Naive thymus-derived CD4-positive, alpha-beta T cell (primary cell): ENCODE results near the gene MYRF. TPM values are rescaled to one million over a fixed set of nuclear protein-coding genes. Genes with fewer than 3 reads are reported as not detected.
A peak's percentile ranks its signal among the peaks of the same experiment; 100 is the strongest.

ENCODE experiments used
- ATAC-seq: fragments of 150-1000 bp; cut with Tn5 transposase; 2 replicates; pipeline ENCODE4 v1.10.0; 2021; ENCODE audit warnings: mild to moderate bottlenecking, moderate library complexity
- CTCF ChIA-PET: fragments of 350-600 bp; sonication (Branson Sonifier 250); formaldehyde crosslinking; loops from one replicate; lab custom pipeline; 2021; ENCODE audit warnings: antibody characterized with exemption; lab: Charles Lee
- POLR2A ChIA-PET: fragments of 350-600 bp; sonication (Branson Sonifier 250); formaldehyde crosslinking; loops from one replicate; lab custom pipeline; 2021; ENCODE audit warnings: antibody characterized with exemption, inconsistent platforms; lab: Charles Lee
- DNase-seq, 9 donors: peaks; one replicate each; pipeline versions ENCODE4 v3.0.0 to v3.0.0-alpha.2; 2020 to 2022; ENCODE audit warnings: mixed read lengths in 1 of 9
- H3K27ac ChIP-seq: one replicate; pipeline ENCODE4 v1.7.0; 2013; ENCODE audit warnings: mild to moderate bottlenecking, low read depth, low read length, moderate library complexity
- H3K27me3 ChIP-seq, 2 donors: one replicate each; pipeline ENCODE4 v1.7.0; 2013; ENCODE audit warnings: low read length in 2 of 2, mild to moderate bottlenecking in 2 of 2, moderate library complexity in 2 of 2; ENCODE audit not compliant: control insufficient read depth in 2 of 2, insufficient read depth in 2 of 2
- H3K36me3 ChIP-seq, 3 experiments: 1 replicate in 2 of 3; 2 replicates in 1 of 3; pipeline ENCODE4 v1.7.0; 2013; ENCODE audit warnings: low read length in 3 of 3, mild to moderate bottlenecking in 3 of 3, moderate library complexity in 1 of 3; ENCODE audit not compliant: insufficient read depth in 3 of 3, control insufficient read depth in 2 of 3
- H3K4me1 ChIP-seq, 2 donors: one replicate each; pipeline ENCODE4 v1.7.0; 2013; ENCODE audit warnings: low read length in 2 of 2, mild to moderate bottlenecking in 2 of 2, moderate library complexity in 1 of 2; ENCODE audit not compliant: control insufficient read depth in 2 of 2, insufficient read depth in 2 of 2
- H3K4me3 ChIP-seq: 2 replicates; pipeline ENCODE4 v1.7.0; 2013; ENCODE audit warnings: mild to moderate bottlenecking, low read length
- H3K9me3 ChIP-seq, 3 experiments: 1 replicate in 2 of 3; 2 replicates in 1 of 3; pipeline ENCODE4 v1.7.0; 2013; ENCODE audit warnings: low read length in 3 of 3; ENCODE audit not compliant: control insufficient read depth in 2 of 3
- H3K27ac Mint-ChIP-seq, 9 donors: one replicate each; pipeline ENCODE4 v1.8.0; 2020 to 2022; ENCODE audit warnings: mixed read lengths in 9 of 9, mild to moderate bottlenecking in 8 of 9, moderate library complexity in 5 of 9, inconsistent platforms in 2 of 9
- H3K27me3 Mint-ChIP-seq, 5 donors: one replicate each; pipeline ENCODE4 v1.8.0; 2021 to 2022; ENCODE audit warnings: mixed read lengths in 5 of 5, mild to moderate bottlenecking in 1 of 5
- H3K36me3 Mint-ChIP-seq, 5 donors: one replicate each; pipeline ENCODE4 v1.8.0; 2020 to 2022; ENCODE audit warnings: mixed read lengths in 5 of 5, mild to moderate bottlenecking in 3 of 5, inconsistent platforms in 1 of 5
- H3K4me1 Mint-ChIP-seq, 7 donors: one replicate each; pipeline ENCODE4 v1.8.0; 2020 to 2022; ENCODE audit warnings: mixed read lengths in 7 of 7, mild to moderate bottlenecking in 3 of 7, inconsistent platforms in 1 of 7
- H3K4me3 Mint-ChIP-seq, 10 donors: one replicate each; pipeline ENCODE4 v1.8.0; 2020 to 2022; ENCODE audit warnings: mild to moderate bottlenecking in 10 of 10, mixed read lengths in 10 of 10, moderate library complexity in 6 of 10, inconsistent platforms in 2 of 10
- H3K9me3 Mint-ChIP-seq, 11 donors: one replicate each; pipeline ENCODE4 v1.8.0; 2020 to 2022; ENCODE audit warnings: mixed read lengths in 11 of 11, mild to moderate bottlenecking in 4 of 11, inconsistent platforms in 1 of 11, moderate library complexity in 1 of 11
- intact Hi-C, 2 donors: fragments of 100-400 bp; cut with micrococcal nuclease; formaldehyde crosslinking; loops; one replicate each; pipeline ENCODE4 v1.15.1; 2023
- polyA plus RNA-seq, 2 donors: library from polyadenylated mRNA; unstranded; fragments of 300-500 nt; fragmentation: Illumina TruSeq; gene quantifications; one replicate each; pipeline ENCODE4 v1.2.3, GENCODE V29; 2021
- total RNA-seq, 6 experiments: library from RNA in 5 of 6; stranded (reverse) in 5 of 6; gene quantifications; 1 replicate in 5 of 6; 2 replicates in 1 of 6; pipeline ENCODE4 v1.2.3 and lab custom pipeline; 2021 to 2026

The MYRF gene
- total and polyA plus RNA-seq, 7 experiments from 2014 or later = 0.19 to 1.5 (median 0.36) TPM; not detected in 1

DNA sequence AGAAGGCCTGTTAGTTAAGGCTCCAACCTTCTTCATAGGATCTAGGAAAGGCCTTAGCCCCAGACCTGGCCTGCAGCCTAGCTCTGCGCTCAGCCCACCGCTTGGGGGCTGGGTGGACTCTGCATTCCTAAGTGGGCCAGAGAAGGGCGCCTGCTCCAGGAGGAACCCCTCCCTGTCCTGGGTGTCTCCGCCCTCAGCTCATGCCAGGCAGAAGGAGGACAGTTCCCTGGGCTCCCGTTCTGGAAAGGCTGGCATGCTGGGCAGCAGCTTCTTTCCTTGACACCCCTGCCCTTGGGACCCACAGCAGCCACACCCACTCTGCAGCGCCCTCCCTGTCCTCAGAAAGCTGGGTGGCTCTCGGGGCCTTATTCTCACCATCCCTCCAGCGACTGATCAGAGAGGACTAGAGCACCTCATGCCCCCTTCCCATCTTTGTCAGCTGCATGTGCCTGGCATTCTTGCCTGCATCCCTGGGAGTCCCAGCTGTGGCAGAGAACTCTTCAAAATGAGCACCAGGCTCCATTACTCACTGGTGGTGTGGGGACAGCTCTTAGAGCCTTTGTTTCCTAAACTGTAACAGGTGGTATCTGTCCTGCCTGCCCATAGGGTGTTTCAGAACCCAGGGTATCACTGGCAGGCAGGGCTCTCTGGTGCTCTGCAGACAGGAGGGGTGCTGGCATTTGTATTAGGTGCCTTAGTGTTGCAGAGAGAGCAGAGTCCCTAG, 20.3 kb upstream of the MYRF start:
- peaks cover 5 to 8% (median 5%) of the 10 kb centered on the region in 7 donors for H3K4me1 Mint-ChIP-seq
- ATAC-seq (no peak), DNase-seq (no peak)
- Histone ChIP-seq H3K36me3 (no peaks in the 10 kb centered on the region), H3K27me3 (no peaks in the 10 kb centered on the region), H3K9me3 (no peaks in the 10 kb centered on the region), H3K4me3 (no peak overlapping the region), H3K4me1 (no peaks in the 10 kb centered on the region), H3K27ac (no peak overlapping the region)
- H3K9me3 Mint-ChIP-seq = no peaks in the 10 kb centered on the region
- peak overlapping the region in 1 of 9 donors; percentile 31 for H3K27ac Mint-ChIP-seq
- no peak overlapping the region for H3K4me3 Mint-ChIP-seq
- POLR2A ChIA-PET = no interaction called here
- intact Hi-C loops = no loop called here
- H3K27me3 Mint-ChIP-seq = peaks cover 0 to 4% (median 0%) of the 10 kb centered on the region in 5 donors
- CTCF ChIA-PET = interaction anchor here (0.6 to 1.5 kb wide), 4 partner anchors 9 to 65 kb away, joined by 3 to 7 read pairs (median 4); no protein-coding TSS in a partner anchor
- H3K36me3 Mint-ChIP-seq = no peaks in the 10 kb centered on the region

GRCh38 chr11:61732705-61733104, 19.7 kb upstream of the MYRF start:
- CTCF ChIA-PET = interaction anchor here (0.8 to 1.6 kb wide), 13 partner anchors 8 to 376 kb away, joined by 3 to 22 read pairs (median 5); partner anchors contain the start of gene DAGLA
- no peak for DNase-seq
- Mint-ChIP-seq H3K4me3 (no peak overlapping the region), H3K4me1 (peaks cover 5 to 8% (median 5%) of the 10 kb centered on the region in 7 donors), H3K27me3 (peaks cover 0 to 4% (median 0%) of the 10 kb centered on the region in 5 donors), H3K27ac (no peak overlapping the region), H3K9me3 (no peaks in the 10 kb centered on the region), H3K36me3 (no peaks in the 10 kb centered on the region)
- Histone ChIP-seq H3K9me3 (no peaks in the 10 kb centered on the region), H3K27me3 (no peaks in the 10 kb centered on the region), H3K4me1 (no peaks in the 10 kb centered on the region), H3K36me3 (no peaks in the 10 kb centered on the region), H3K27ac (no peak overlapping the region), H3K4me3 (no peak overlapping the region)
- POLR2A ChIA-PET = interaction anchor here (0.5 kb wide), 1 partner anchor 261 kb away, joined by 5 read pairs; no protein-coding TSS in a partner anchor
- ATAC-seq = no peak
- intact Hi-C loops = loop anchor here (1.0 kb wide), 4 partner anchors 36 to 94 kb away; partner anchors contain the start of gene DAGLA (in 2 of the 2)

DNA sequence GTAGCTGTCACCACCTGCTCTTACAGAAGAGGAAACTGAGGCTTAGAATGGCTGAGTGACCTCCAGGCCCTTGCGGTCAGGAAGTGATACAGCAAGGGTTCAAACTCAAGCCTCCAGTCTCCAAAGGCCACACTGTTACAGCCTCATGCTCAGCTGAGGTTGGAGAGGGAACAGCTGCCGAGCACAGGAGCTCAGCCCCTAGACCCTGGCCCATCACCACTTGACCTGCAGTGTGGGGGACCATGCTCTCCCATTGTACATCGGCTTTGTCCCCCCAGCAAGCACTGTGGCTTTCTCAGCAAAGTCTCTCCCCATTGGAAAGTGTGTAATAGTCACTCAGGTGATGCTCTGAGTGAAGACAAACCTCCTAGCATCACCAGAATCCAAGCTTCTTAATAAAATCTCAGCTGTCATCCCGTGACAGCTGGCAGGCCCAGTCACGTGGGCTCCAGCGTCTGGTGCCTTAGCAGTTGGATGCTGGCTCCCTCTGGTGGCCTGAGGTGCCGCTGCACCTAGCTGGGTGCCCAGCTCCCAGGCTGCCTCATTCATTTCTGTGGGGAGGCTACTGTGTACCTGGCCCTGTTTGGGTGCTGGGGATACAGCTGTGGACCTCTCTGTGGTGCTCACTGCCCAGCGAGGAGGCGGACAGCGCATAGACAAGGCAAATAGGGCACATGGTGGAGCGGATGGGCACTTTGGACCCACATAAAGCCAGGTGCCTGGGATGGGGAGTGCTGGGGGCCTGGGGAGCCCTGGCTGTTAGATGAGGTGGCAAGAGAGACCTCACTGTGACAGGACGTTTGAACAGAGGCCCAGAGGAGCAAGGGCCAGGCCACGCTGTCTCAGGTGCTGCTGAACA, 19.1 kb upstream of the MYRF start:
- peak overlapping the region in 7 of 9 donors; percentile 17 to 84 (median 46) for H3K27ac Mint-ChIP-seq
- H3K27me3 Mint-ChIP-seq = peaks cover 0 to 4% (median 0%) of the 10 kb centered on the region in 5 donors

DNA sequence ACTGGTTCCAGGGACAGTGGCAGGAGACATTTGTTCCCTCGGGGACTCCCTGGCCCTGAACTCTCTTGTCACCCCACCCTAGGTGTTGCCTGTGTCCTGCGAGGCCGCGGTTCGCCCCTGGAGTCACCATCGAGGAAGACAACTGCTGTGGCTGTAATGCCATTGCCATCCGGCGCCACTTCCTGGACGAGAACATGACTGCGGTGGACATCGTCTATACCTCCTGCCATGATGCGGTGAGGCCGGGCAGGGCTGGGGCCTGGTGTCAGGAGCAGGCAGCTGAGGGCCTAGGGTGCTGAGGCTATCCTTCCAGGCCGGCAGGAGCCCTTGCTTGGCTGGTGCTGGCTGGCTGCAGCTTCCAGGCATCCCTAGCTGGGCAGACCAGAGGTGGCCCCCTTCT, 17.7 kb upstream of the MYRF start:
- Histone ChIP-seq H3K27ac (no peak overlapping the region), H3K4me1 (no peaks in the 10 kb centered on the region), H3K4me3 (no peak overlapping the region), H3K27me3 (no peaks in the 10 kb centered on the region), H3K36me3 (no peaks in the 10 kb centered on the region), H3K9me3 (no peaks in the 10 kb centered on the region)
- H3K27me3 Mint-ChIP-seq = peaks cover 0 to 4% (median 0%) of the 10 kb centered on the region in 5 donors
- intact Hi-C loops = no loop called here
- ChIA-PET POLR2A (no interaction called here), CTCF (no interaction called here)
- no peak for ATAC-seq
- DNase-seq = no peak
- peaks cover 5 to 8% (median 5%) of the 10 kb centered on the region in 7 donors for H3K4me1 Mint-ChIP-seq
- no peaks in the 10 kb centered on the region for H3K9me3 Mint-ChIP-seq
- H3K27ac Mint-ChIP-seq = no peak overlapping the region
- no peak overlapping the region for H3K4me3 Mint-ChIP-seq
- H3K36me3 Mint-ChIP-seq = no peaks in the 10 kb centered on the region

More for the DNA sequence above, 19.1 kb upstream of the MYRF start:
- peak; percentile 69 to 85 (median 80) for DNase-seq
- Mint-ChIP-seq H3K4me1 (peaks cover 5 to 8% (median 5%) of the 10 kb centered on the region in 7 donors), H3K36me3 (no peaks in the 10 kb centered on the region), H3K4me3 (no peak overlapping the region), H3K9me3 (no peaks in the 10 kb centered on the region)
- intact Hi-C loops = loop anchor here (1.0 kb wide), 4 partner anchors 37 to 95 kb away; partner anchors contain the start of gene DAGLA (in 2 of the 2)
- Histone ChIP-seq H3K36me3 (no peaks in the 10 kb centered on the region), H3K9me3 (no peaks in the 10 kb centered on the region), H3K27ac (no peak overlapping the region), H3K4me3 (no peak overlapping the region), H3K27me3 (no peaks in the 10 kb centered on the region), H3K4me1 (no peaks in the 10 kb centered on the region)
- ChIA-PET CTCF (interaction anchor here (0.8 to 1.6 kb wide), 18 partner anchors 8 to 375 kb away, joined by 3 to 22 read pairs (median 4); partner anchors contain the start of gene DAGLA), POLR2A (interaction anchor here (0.5 to 0.9 kb wide), 2 partner anchors 50 to 262 kb away, joined by 3 to 5 read pairs; no protein-coding TSS in a partner anchor)
- peak; percentile 98 for ATAC-seq

DNA sequence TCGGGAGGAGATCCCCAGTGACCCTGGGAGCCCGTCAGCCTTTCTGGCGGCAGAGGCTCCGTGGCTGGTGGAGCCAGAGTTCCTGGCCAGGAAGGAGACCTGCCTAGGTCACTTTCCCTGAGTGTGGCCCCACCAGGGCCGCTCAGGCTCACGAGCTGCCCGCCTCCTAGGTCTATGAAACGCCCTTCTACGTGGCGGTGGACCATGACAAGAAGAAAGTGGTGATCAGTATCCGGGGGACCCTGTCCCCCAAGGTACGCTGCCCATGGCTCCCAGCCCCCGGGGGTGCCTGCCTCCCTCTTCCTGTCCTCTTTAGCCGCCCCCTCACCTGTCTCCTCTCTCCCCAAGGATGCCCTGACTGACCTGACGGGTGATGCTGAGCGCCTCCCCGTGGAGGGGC, 17.0 kb upstream of the MYRF start:
- H3K36me3 ChIP-seq = no peaks in the 10 kb centered on the region
- no peak overlapping the region for H3K27ac Mint-ChIP-seq
- no peaks in the 10 kb centered on the region for H3K27me3 ChIP-seq
- no peaks in the 10 kb centered on the region for H3K36me3 Mint-ChIP-seq
- peaks cover 5 to 8% (median 5%) of the 10 kb centered on the region in 7 donors for H3K4me1 Mint-ChIP-seq
- DNase-seq (no peak), ATAC-seq (no peak)
- intact Hi-C loops = no loop called here
- H3K4me3 Mint-ChIP-seq = no peak overlapping the region
- peaks cover 0 to 4% (median 0%) of the 10 kb centered on the region in 5 donors for H3K27me3 Mint-ChIP-seq
- H3K9me3 ChIP-seq = no peaks in the 10 kb centered on the region
- CTCF ChIA-PET = interaction anchor here (1.2 to 1.6 kb wide), 2 partner anchors 52 to 59 kb away, joined by 4 read pairs; no protein-coding TSS in a partner anchor
- H3K27ac ChIP-seq = no peak overlapping the region
- POLR2A ChIA-PET = no interaction called here
- no peak overlapping the region for H3K4me3 ChIP-seq
- H3K9me3 Mint-ChIP-seq = no peaks in the 10 kb centered on the region
- no peaks in the 10 kb centered on the region for H3K4me1 ChIP-seq

- Mint-ChIP-seq H3K36me3 (no peaks in the 10 kb centered on the region), H3K4me1 (peaks cover 5 to 8% (median 5%) of the 10 kb centered on the region in 7 donors), H3K27me3 (peaks cover 0 to 4% (median 0%) of the 10 kb centered on the region in 5 donors), H3K9me3 (no peaks in the 10 kb centered on the region), H3K27ac (no peak overlapping the region), H3K4me3 (no peak overlapping the region)
- no peaks in the 10 kb centered on the region for H3K27me3 ChIP-seq
- CTCF ChIA-PET = interaction anchor here (0.6 to 1.6 kb wide), 3 partner anchors 53 to 749 kb away, joined by 4 to 5 read pairs (median 4); no protein-coding TSS in a partner anchor
- no peak overlapping the region for H3K4me3 ChIP-seq
- DNase-seq (no peak), ATAC-seq (no peak)
- POLR2A ChIA-PET = interaction anchor here (0.6 to 0.7 kb wide), 2 partner anchors 42 to 151 kb away, joined by 3 to 5 read pairs; no protein-coding TSS in a partner anchor
- intact Hi-C loops = no loop called here
- no peaks in the 10 kb centered on the region for H3K9me3 ChIP-seq
- H3K27ac ChIP-seq = no peak overlapping the region
- no peaks in the 10 kb centered on the region for H3K4me1 ChIP-seq
- H3K36me3 ChIP-seq = no peaks in the 10 kb centered on the region
Measured at GRCh38 chr11:61736310-61736709, 16.1 kb upstream of the MYRF start.
